GM19397 (cell line): ENCODE measurements around the gene G6PC2.
A peak's percentile ranks its signal among the peaks of the same experiment; 100 is the strongest.
"Not testable (repeated sequence)": the region's sequence is repeated elsewhere in the genome, so short reads cannot be mapped to it uniquely, and the experiment has no call there.

Experiments used
- ATAC-seq: cut with Tn5 transposase; IDR thresholded peaks from one replicate; pipeline ENCODE4 v1.9.1; 2021; ENCODE audit warnings: mild to moderate bottlenecking, moderate library complexity; ENCODE audit not compliant: unreplicated experiment

Gene G6PC2

GRCh38 chr2:168901003-168901402 lies at the start of gene G6PC2:
TSS of gene G6PC2 (plus strand) at chr2:168901291. CDS start at chr2:168901332, 41 bp downstream.
- ATAC-seq: no peak

GRCh38 chr2:168851674-168852320 lies 49.3 kb upstream of the G6PC2 start:
- no peak for ATAC-seq

GRCh38 chr2:168852481-168852880 lies 48.6 kb upstream of the G6PC2 start:
- no peak for ATAC-seq

GRCh38 chr2:168853471-168853870 lies 47.6 kb upstream of the G6PC2 start:
- no peak for ATAC-seq

- ATAC-seq: no peak
Measured at GRCh38 chr2:168854651-168855050, 46.4 kb upstream of the G6PC2 start.

- ATAC-seq: no peak
Measured at GRCh38 chr2:168855601-168856000, 45.5 kb upstream of the G6PC2 start.

GRCh38 chr2:168858146-168858545 lies 42.9 kb upstream of the G6PC2 start:
- ATAC-seq: no peak

- not testable (repeated sequence) for ATAC-seq
Measured at GRCh38 chr2:168867164-168867563, 33.9 kb upstream of the G6PC2 start.

GRCh38 chr2:168870369-168870768 lies 30.7 kb upstream of the G6PC2 start:
- ATAC-seq: not testable (repeated sequence)

GRCh38 chr2:168870824-168871223 lies 30.3 kb upstream of the G6PC2 start:
- ATAC-seq: not testable (repeated sequence)

GRCh38 chr2:168874368-168875054 lies 26.6 kb upstream of the G6PC2 start:
- no peak for ATAC-seq

- ATAC-seq: not testable (repeated sequence)
Measured at GRCh38 chr2:168882163-168882562, 18.9 kb upstream of the G6PC2 start.

- no peak for ATAC-seq
Measured at GRCh38 chr2:168884975-168885374, 16.1 kb upstream of the G6PC2 start.

- no peak for ATAC-seq
Measured at GRCh38 chr2:168889635-168890005, 11.5 kb upstream of the G6PC2 start.

- ATAC-seq: peak; percentile 100
Measured at GRCh38 chr2:168890006-168890782, 10.9 kb upstream of the G6PC2 start, which contains the start of gene SPC25. TSS of gene SPC25 (minus strand) at chr2:168890430. CDS start at chr2:168889519, 911 bp downstream.

- ATAC-seq: no peak
Measured at GRCh38 chr2:168892327-168892726, 8.8 kb upstream of the G6PC2 start.

- ATAC-seq: no peak
Measured at GRCh38 chr2:168894101-168894500, 7.0 kb upstream of the G6PC2 start.

- ATAC-seq: no peak
Measured at GRCh38 chr2:168894720-168895119, 6.4 kb upstream of the G6PC2 start.

GRCh38 chr2:168895771-168896170 lies 5.3 kb upstream of the G6PC2 start:
- ATAC-seq: no peak

GRCh38 chr2:168896783-168897182 lies 4.3 kb upstream of the G6PC2 start:
- ATAC-seq: no peak

- no peak for ATAC-seq
Measured at GRCh38 chr2:168897449-168897848, 3.6 kb upstream of the G6PC2 start.

- ATAC-seq: no peak
Measured at GRCh38 chr2:168903888-168904287, 2.8 kb downstream of the G6PC2 start.
